HG03280 (cell line): ENCODE data around the gene CFAP92.
"Not testable (repeated sequence)": the region's sequence is repeated elsewhere in the genome, so short reads cannot be mapped to it uniquely, and the experiment has no call there.

ENCODE experiments used
- ATAC-seq: cut with Tn5 transposase; IDR thresholded peaks from one replicate; pipeline ENCODE4 v1.9.1; 2021; ENCODE audit warnings: mild to moderate bottlenecking, moderate library complexity; ENCODE audit not compliant: unreplicated experiment

CFAP92 gene

GRCh38 chr3:128872744-128873143, 121.1 kb downstream of the CFAP92 start:
- ATAC-seq, result no peak

GRCh38 chr3:128872282-128872681, 121.6 kb downstream of the CFAP92 start:
- no peak for ATAC-seq

- ATAC-seq, result no peak
These were observed 123.5 kb downstream of the CFAP92 start for GRCh38 chr3:128870347-128870746.

GRCh38 chr3:128867200-128868125, 126.4 kb downstream of the CFAP92 start:
- ATAC-seq, result no peak

- not testable (repeated sequence) for ATAC-seq
These were observed 128.7 kb downstream of the CFAP92 start for GRCh38 chr3:128864849-128865804.

- ATAC-seq, result no peak
These were observed 129.5 kb downstream of the CFAP92 start for GRCh38 chr3:128864351-128864811.

GRCh38 chr3:128863560-128863959, 130.3 kb downstream of the CFAP92 start:
- ATAC-seq, result no peak

- no peak for ATAC-seq
These were observed 132.4 kb downstream of the CFAP92 start for GRCh38 chr3:128861491-128861890.
